Upper lobe of left lung (tissue), 6 donors: ENCODE results near the gene CDKL1. TPM values are rescaled to one million over a fixed set of nuclear protein-coding genes. Genes with fewer than 3 reads are reported as not detected.

Source experiments
- ATAC-seq, 2 donors: fragments of 200-7000 bp; cut with Tn5 transposase; one replicate each; pipeline ENCODE4 v1.9.1; 2022; ENCODE audit warnings: mild to moderate bottlenecking in 2 of 2, moderate library complexity in 2 of 2; ENCODE audit not compliant: low FRiP score in 2 of 2
- DNase-seq, 2 donors: peaks; one replicate each; pipeline ENCODE4 v3.0.0-alpha.2; 2019 to 2020
- H3K27ac ChIP-seq, 4 donors: fragments of 200-600 bp; sonication (generic); one replicate each; pipeline ENCODE4 v1.5.1; 2016 to 2019
- H3K27me3 ChIP-seq, 4 donors: fragments of 200-600 bp; sonication (generic); one replicate each; pipeline ENCODE4 v1.5.1; 2017 to 2019
- H3K36me3 ChIP-seq, 4 donors: fragments of 200-600 bp; sonication (generic); one replicate each; pipeline ENCODE4 v1.5.1; 2016 to 2019
- H3K4me1 ChIP-seq, 4 donors: fragments of 200-600 bp; sonication (generic); one replicate each; pipeline ENCODE4 v1.5.1; 2018 to 2019
- H3K4me3 ChIP-seq, 4 donors: fragments of 200-600 bp; sonication (generic); one replicate each; pipeline ENCODE4 v1.5.1; 2017 to 2019; ENCODE audit warnings: mild to moderate bottlenecking in 2 of 4, moderate library complexity in 1 of 4
- H3K9me3 ChIP-seq, 4 donors: fragments of 200-600 bp; sonication (generic); one replicate each; pipeline ENCODE4 v1.5.1; 2018 to 2019
- CTCF ChIP-seq, 6 experiments: fragments of 450-650 bp in 4 of 6; fragments of 200-600 bp in 2 of 6; sonication (generic) in 2 of 6; IDR thresholded peaks; one replicate each; pipeline ENCODE4 v1.5.1; 2016 to 2019; ENCODE audit warnings: antibody characterized with exemption in 6 of 6
- EP300 ChIP-seq, 4 donors: sonication (generic); formaldehyde crosslinking; IDR thresholded peaks; one replicate each; pipeline ENCODE4 v1.5.1; 2017; ENCODE audit warnings: antibody characterized with exemption in 4 of 4, control low read depth in 2 of 4
- POLR2A ChIP-seq, 4 donors: fragments of 450-650 bp; IDR thresholded peaks; one replicate each; pipeline ENCODE4 v1.5.1; 2016 to 2017; ENCODE audit warnings: antibody characterized with exemption in 4 of 4, mild to moderate bottlenecking in 2 of 4
- POLR2AphosphoS5 ChIP-seq, 2 donors: sonication (generic); formaldehyde crosslinking; IDR thresholded peaks; one replicate each; pipeline ENCODE4 v1.5.1; 2017; ENCODE audit warnings: antibody characterized with exemption in 2 of 2
- WGBS, 2 donors: methylation state at CpG; one replicate each; pipeline ENCODE4 v1.1.5; 2017 to 2018; 5-methylcytosine and 5-hydroxymethylcytosine counted together
- total RNA-seq, 6 donors: library from RNA; depleted of rRNA in 4 of 6; stranded (reverse); fragments of >200 nt in 4 of 6; gene quantifications; one replicate each; pipeline versions ENCODE4 v1.1.0 to v1.2.1, GENCODE V29; 2016 to 2021
- donor health status: DM: no; HTN: no; CAD: no; lungs with moderate emphysema.
- donor health status: DM: no; HTN: yes; CAD: no; lungs with severe emphysema.

The CDKL1 gene
- total RNA-seq, 6 donors from 2014 or later, result 24.6 to 44.7 (median 30.1) TPM

GRCh38 chr14:50355692-50356091 lies 41.0 kb downstream of the CDKL1 start:
- peaks cover 0 to 7% (median 3%) of the 10 kb centered on the region in 4 donors for H3K36me3 ChIP-seq
- DNase-seq, result no peak
- 83 to 85% methylated on average over 1 of the region's 1 CpG for WGBS, 2 donors
- no peak overlapping the region for H3K4me3 ChIP-seq
- TF ChIP-seq POLR2AphosphoS5 (IDR thresholded peaks at IDR 0.05) (no peak), EP300 (IDR thresholded peaks at IDR 0.05) (no peak), CTCF (IDR thresholded peaks at IDR 0.05) (no peak), POLR2A (IDR thresholded peaks at IDR 0.05) (no peak)
- no peaks in the 10 kb centered on the region for H3K4me1 ChIP-seq
- no peaks in the 10 kb centered on the region for H3K27me3 ChIP-seq
- H3K9me3 ChIP-seq, result no peaks in the 10 kb centered on the region
- no peak for ATAC-seq
- no peak overlapping the region for H3K27ac ChIP-seq

- ATAC-seq, result no peak
Observed at GRCh38 chr14:50354527-50354926, 42.2 kb downstream of the CDKL1 start.

GRCh38 chr14:50353126-50353525 lies 43.6 kb downstream of the CDKL1 start:
- Histone ChIP-seq H3K9me3 (no peaks in the 10 kb centered on the region), H3K4me1 (no peaks in the 10 kb centered on the region), H3K27me3 (no peaks in the 10 kb centered on the region), H3K27ac (no peak overlapping the region), H3K36me3 (peaks cover 0 to 6% (median 3%) of the 10 kb centered on the region in 4 donors), H3K4me3 (no peak overlapping the region)
- no peak for DNase-seq
- TF ChIP-seq POLR2A (IDR thresholded peaks at IDR 0.05) (no peak), EP300 (IDR thresholded peaks at IDR 0.05) (no peak), CTCF (IDR thresholded peaks at IDR 0.05) (no peak), POLR2AphosphoS5 (IDR thresholded peaks at IDR 0.05) (no peak)
- 84% methylated on average over 4 of the region's 4 CpGs for WGBS, 2 donors
- no peak for ATAC-seq

More at GRCh38 chr14:50354527-50354926, 42.2 kb downstream of the CDKL1 start:
- Histone ChIP-seq H3K36me3 (peaks cover 0 to 7% (median 3%) of the 10 kb centered on the region in 4 donors), H3K27ac (no peak overlapping the region), H3K4me1 (no peaks in the 10 kb centered on the region), H3K9me3 (no peaks in the 10 kb centered on the region), H3K4me3 (no peak overlapping the region), H3K27me3 (no peaks in the 10 kb centered on the region)
- WGBS, 2 donors, result 0 to 2% methylated on average over 1 of the region's 1 CpG
- no peak for DNase-seq
- TF ChIP-seq EP300 (IDR thresholded peaks at IDR 0.05) (no peak), CTCF (IDR thresholded peaks at IDR 0.05) (no peak), POLR2AphosphoS5 (IDR thresholded peaks at IDR 0.05) (no peak), POLR2A (IDR thresholded peaks at IDR 0.05) (no peak)

- H3K4me1 ChIP-seq, result peaks cover 0 to 4% (median under 1%) of the 10 kb centered on the region in 4 donors
- no peaks in the 10 kb centered on the region for H3K9me3 ChIP-seq
- no peak overlapping the region for H3K4me3 ChIP-seq
- 76 to 78% methylated on average over 4 of the region's 4 CpGs for WGBS, 2 donors
- H3K27me3 ChIP-seq, result no peaks in the 10 kb centered on the region
- DNase-seq (no peak), ATAC-seq (no peak)
- H3K36me3 ChIP-seq, result peaks cover 0 to 1% (median under 1%) of the 10 kb centered on the region in 4 donors
- no peak for TF ChIP-seq POLR2AphosphoS5 (IDR thresholded peaks at IDR 0.05)
- no peak for TF ChIP-seq POLR2A (IDR thresholded peaks at IDR 0.05)
- TF ChIP-seq EP300 (IDR thresholded peaks at IDR 0.05), result no peak
- no peak for TF ChIP-seq CTCF (IDR thresholded peaks at IDR 0.05)
- H3K27ac ChIP-seq, result no peak overlapping the region
Observed at GRCh38 chr14:50352584-50352983, 44.1 kb downstream of the CDKL1 start.

- H3K27ac ChIP-seq, result no peak overlapping the region
- DNase-seq, result no peak
- peaks cover 0 to 11% (median 3%) of the 10 kb centered on the region in 4 donors for H3K4me1 ChIP-seq
- TF ChIP-seq CTCF (IDR thresholded peaks at IDR 0.05), result no peak
- no peak for TF ChIP-seq POLR2A (IDR thresholded peaks at IDR 0.05)
- TF ChIP-seq EP300 (IDR thresholded peaks at IDR 0.05), result no peak
- TF ChIP-seq POLR2AphosphoS5 (IDR thresholded peaks at IDR 0.05), result no peak
- H3K9me3 ChIP-seq, result no peaks in the 10 kb centered on the region
- H3K4me3 ChIP-seq, result no peak overlapping the region
- WGBS, 2 donors, result 70 to 77% methylated on average over 2 of the region's 2 CpGs
- no peaks in the 10 kb centered on the region for H3K36me3 ChIP-seq
- no peak for ATAC-seq
- no peaks in the 10 kb centered on the region for H3K27me3 ChIP-seq
Observed at GRCh38 chr14:50350975-50351374, 45.7 kb downstream of the CDKL1 start.
